GM21526 (cell line): Measurements from ENCODE around the gene MALSU1.

ENCODE experiments used
- ATAC-seq: cut with Tn5 transposase; IDR thresholded peaks from one replicate; pipeline ENCODE4 v1.9.1; 2021; ENCODE audit warnings: moderate library complexity; ENCODE audit not compliant: unreplicated experiment, low FRiP score

The MALSU1 gene

GRCh38 chr7:23334482-23335056, 35.4 kb downstream of the MALSU1 start:
- no peak for ATAC-seq

GRCh38 chr7:23335136-23335535, 36.0 kb downstream of the MALSU1 start:
- no peak for ATAC-seq

GRCh38 chr7:23335621-23336020, 36.5 kb downstream of the MALSU1 start:
- no peak for ATAC-seq

GRCh38 chr7:23336086-23336485, 36.9 kb downstream of the MALSU1 start:
- ATAC-seq: no peak

GRCh38 chr7:23336799-23337283, 37.7 kb downstream of the MALSU1 start:
- no peak for ATAC-seq

- no peak for ATAC-seq
These were observed 38.2 kb downstream of the MALSU1 start for GRCh38 chr7:23337374-23337773.

- ATAC-seq: no peak
These were observed 39.3 kb downstream of the MALSU1 start for GRCh38 chr7:23338439-23338838.

GRCh38 chr7:23338863-23339262, 39.7 kb downstream of the MALSU1 start:
- no peak for ATAC-seq

GRCh38 chr7:23341846-23342598, 42.9 kb downstream of the MALSU1 start:
- ATAC-seq: no peak

- ATAC-seq: no peak
These were observed 44.0 kb downstream of the MALSU1 start for GRCh38 chr7:23343102-23343501.

- ATAC-seq: no peak
These were observed 44.8 kb downstream of the MALSU1 start for GRCh38 chr7:23343806-23344475.

- no peak for ATAC-seq
These were observed 46.5 kb downstream of the MALSU1 start for GRCh38 chr7:23345601-23346000.

- no peak for ATAC-seq
These were observed 47.2 kb downstream of the MALSU1 start for GRCh38 chr7:23346316-23346715.

GRCh38 chr7:23347033-23347681, 48.0 kb downstream of the MALSU1 start:
- ATAC-seq: no peak

GRCh38 chr7:23347682-23348180, 48.6 kb downstream of the MALSU1 start:
- ATAC-seq: no peak

GRCh38 chr7:23349484-23350157, 50.5 kb downstream of the MALSU1 start:
- no peak for ATAC-seq

GRCh38 chr7:23350466-23350865, 51.3 kb downstream of the MALSU1 start:
- no peak for ATAC-seq

- no peak for ATAC-seq
These were observed 54.0 kb downstream of the MALSU1 start for GRCh38 chr7:23353172-23353571.

- ATAC-seq: no peak
These were observed 57.0 kb downstream of the MALSU1 start for GRCh38 chr7:23356168-23356567.

- no peak for ATAC-seq
These were observed 57.6 kb downstream of the MALSU1 start for GRCh38 chr7:23356726-23357125.
